ENCODE data around the gene OSBPL10. TPM values are rescaled to one million over a fixed set of nuclear protein-coding genes. Genes with fewer than 3 reads are reported as not detected.

Gene OSBPL10
- total and polyA plus RNA-seq, 2 of the 8 experiments (the other 6 are each of a cell fraction or from before 2014, with no cell fraction given), result 26.2 to 86.7 TPM

DNA sequence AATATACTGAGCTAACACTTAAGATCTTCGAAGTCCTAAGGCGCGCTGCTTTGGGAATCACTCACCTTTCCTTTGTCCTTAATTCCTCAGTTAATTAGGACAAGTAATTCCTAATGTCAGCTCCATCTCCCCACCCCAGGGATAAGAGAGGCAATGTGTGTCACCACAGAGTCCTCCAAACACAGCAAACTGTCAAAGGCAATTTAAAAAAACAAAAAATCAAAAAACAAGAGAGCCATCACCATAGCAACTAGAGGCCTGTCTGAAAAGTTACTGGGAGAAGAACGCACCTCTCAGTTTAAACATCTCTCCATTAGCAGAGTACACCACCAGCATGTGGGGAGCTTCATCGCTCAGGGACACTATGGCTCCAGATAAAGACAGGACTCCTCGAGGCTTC is 101.7 kb downstream of the OSBPL10 start (continued):
- TF ChIP-seq, protein P1, sequence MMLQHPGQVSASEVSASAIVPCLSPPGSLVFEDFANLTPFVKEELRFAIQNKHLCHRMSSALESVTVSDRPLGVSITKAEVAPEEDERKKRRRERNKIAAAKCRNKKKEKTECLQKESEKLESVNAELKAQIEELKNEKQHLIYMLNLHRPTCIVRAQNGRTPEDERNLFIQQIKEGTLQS (IDR thresholded peaks at IDR 0.05; ENCODE audit: insufficient read depth, low read depth, low read length), result no peak
